Karpas-422 (cell line): ENCODE measurements around the gene PDZD4. TPM values are rescaled to one million over a fixed set of nuclear protein-coding genes. Genes with fewer than 3 reads are reported as not detected.
A peak's percentile ranks its signal among the peaks of the same experiment; 100 is the strongest.

ENCODE experiments used
- DNase-seq: peaks from one replicate; pipeline ENCODE4 v3.0.0-alpha.2; 2015
- H2AFZ ChIP-seq: fragments of 200-600 bp; sonication (generic); 2 replicates; pipeline ENCODE4 v1.6.1; 2014; ENCODE audit warnings: antibody characterized with exemption, low read length, mixed read lengths
- H3K27ac ChIP-seq: fragments of 200-600 bp; sonication (generic); 2 replicates; pipeline ENCODE4 v1.5.1; 2014; ENCODE audit warnings: mild to moderate bottlenecking, low read length, moderate library complexity
- H3K27me3 ChIP-seq: fragments of 200-600 bp; sonication (generic); 2 replicates; pipeline ENCODE4 v1.6.1; 2014; ENCODE audit warnings: low read length, mixed read lengths
- H3K36me3 ChIP-seq: fragments of 200-600 bp; sonication (generic); 2 replicates; pipeline ENCODE4 v1.6.1; 2014; ENCODE audit warnings: low read length, mixed read lengths; ENCODE audit not compliant: insufficient read depth
- H3K4me1 ChIP-seq: fragments of 200-600 bp; sonication (generic); 2 replicates; pipeline ENCODE4 v1.6.1; 2014; ENCODE audit warnings: mild to moderate bottlenecking, low read length, mixed read lengths
- H3K4me2 ChIP-seq: fragments of 200-600 bp; sonication (generic); 2 replicates; pipeline ENCODE4 v1.6.1; 2014; ENCODE audit warnings: low read length, low read depth, mild to moderate bottlenecking; ENCODE audit not compliant: poor library complexity, severe bottlenecking
- H3K4me3 ChIP-seq: fragments of 200-600 bp; sonication (generic); 2 replicates; pipeline ENCODE4 v1.5.1; 2014; ENCODE audit warnings: mild to moderate bottlenecking, antibody characterized with exemption, low read length, mixed read lengths
- H3K79me2 ChIP-seq: fragments of 200-600 bp; sonication (generic); 2 replicates; pipeline ENCODE4 v1.6.1; 2014; ENCODE audit warnings: mild to moderate bottlenecking, low read length, mixed read lengths
- H3K9ac ChIP-seq: fragments of 200-600 bp; sonication (generic); 2 replicates; pipeline ENCODE4 v1.6.0; 2014; ENCODE audit warnings: low read length
- H3K9me2 ChIP-seq: fragments of 200-600 bp; sonication (generic), shearing (Covaris generic); replicated peaks from 2 replicates; pipeline ENCODE4 v1.6.0; 2014; ENCODE audit warnings: mild to moderate bottlenecking, low read length, moderate library complexity; ENCODE audit not compliant: insufficient read depth
- H3K9me3 ChIP-seq: fragments of 300-700, 200-600 bp; sonication (generic); 2 replicates; pipeline ENCODE4 v1.6.1; 2014; ENCODE audit warnings: low read length, mixed read lengths
- H4K20me1 ChIP-seq: fragments of 200-600 bp; sonication (generic); 2 replicates; pipeline ENCODE4 v1.6.1; 2014; ENCODE audit warnings: mild to moderate bottlenecking, antibody characterized with exemption, low read length, low read depth; ENCODE audit not compliant: insufficient read depth
- total RNA-seq: library from RNA; depleted of rRNA; stranded (reverse); fragments of >200 nt; shearing (Covaris generic); gene quantifications from 2 replicates; pipeline ENCODE4 v1.2.3, GENCODE V29; 2014; ENCODE audit warnings: low replicate concordance

Gene PDZD4
- total RNA-seq, 1 experiment from 2014 or later, result not detected

GRCh38 chrX:153875391-153876111, 45.2 kb upstream of the PDZD4 start:
- Histone ChIP-seq H3K9ac (no peak overlapping the region), H4K20me1 (0 out of 2 replicates have a peak, but pooled peaks cover 5% of the 10 kb centered on the region), H3K79me2 (no peaks in the 10 kb centered on the region), H2AFZ (no peak overlapping the region), H3K4me1 (no peaks in the 10 kb centered on the region), H3K36me3 (no peaks in the 10 kb centered on the region), H3K27me3 (no peaks in the 10 kb centered on the region), H3K9me3 (no peaks in the 10 kb centered on the region), H3K4me3 (no peak overlapping the region), H3K4me2 (no peak overlapping the region), H3K27ac (no peak overlapping the region), H3K9me2 (no peaks in the 10 kb centered on the region)
- peak; percentile 75 for DNase-seq

GRCh38 chrX:153874366-153875125, 44.2 kb upstream of the PDZD4 start:
- H3K4me3 ChIP-seq, result no peak overlapping the region
- H3K4me2 ChIP-seq, result no peak overlapping the region
- no peak overlapping the region for H3K9ac ChIP-seq
- no peak overlapping the region for H3K27ac ChIP-seq
- H3K9me3 ChIP-seq, result no peaks in the 10 kb centered on the region
- H3K9me2 ChIP-seq, result no peaks in the 10 kb centered on the region
- no peaks in the 10 kb centered on the region for H3K4me1 ChIP-seq
- H3K79me2 ChIP-seq, result no peaks in the 10 kb centered on the region
- no peak for DNase-seq
- no peaks in the 10 kb centered on the region for H3K36me3 ChIP-seq
- H2AFZ ChIP-seq, result no peak overlapping the region
- 0 out of 2 replicates have a peak, but pooled peaks cover 5% of the 10 kb centered on the region for H4K20me1 ChIP-seq
- no peaks in the 10 kb centered on the region for H3K27me3 ChIP-seq

DNA sequence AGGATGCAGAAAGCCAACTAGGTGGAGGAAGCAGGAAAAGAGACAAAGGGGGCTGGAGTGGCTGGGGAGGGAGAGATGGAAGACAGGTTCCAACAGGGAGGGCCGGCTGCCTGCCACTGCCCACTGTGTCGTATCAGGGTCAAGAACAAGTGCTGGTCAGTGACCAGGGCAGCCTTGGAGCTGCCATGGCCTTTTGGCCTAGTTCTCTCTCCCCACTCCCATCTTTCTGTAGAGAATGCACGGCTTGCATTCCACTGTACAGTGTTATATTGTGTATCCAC, 43.7 kb upstream of the PDZD4 start:
- DNase-seq, result no peak
- Histone ChIP-seq H3K79me2 (no peaks in the 10 kb centered on the region), H3K4me1 (no peaks in the 10 kb centered on the region), H4K20me1 (0 out of 2 replicates have a peak, but pooled peaks cover 5% of the 10 kb centered on the region), H3K27ac (no peak overlapping the region), H3K9ac (no peak overlapping the region), H3K4me2 (no peak overlapping the region), H3K9me3 (no peaks in the 10 kb centered on the region), H3K36me3 (no peaks in the 10 kb centered on the region), H3K27me3 (no peaks in the 10 kb centered on the region), H3K9me2 (no peaks in the 10 kb centered on the region), H3K4me3 (no peak overlapping the region), H2AFZ (no peak overlapping the region)

DNA sequence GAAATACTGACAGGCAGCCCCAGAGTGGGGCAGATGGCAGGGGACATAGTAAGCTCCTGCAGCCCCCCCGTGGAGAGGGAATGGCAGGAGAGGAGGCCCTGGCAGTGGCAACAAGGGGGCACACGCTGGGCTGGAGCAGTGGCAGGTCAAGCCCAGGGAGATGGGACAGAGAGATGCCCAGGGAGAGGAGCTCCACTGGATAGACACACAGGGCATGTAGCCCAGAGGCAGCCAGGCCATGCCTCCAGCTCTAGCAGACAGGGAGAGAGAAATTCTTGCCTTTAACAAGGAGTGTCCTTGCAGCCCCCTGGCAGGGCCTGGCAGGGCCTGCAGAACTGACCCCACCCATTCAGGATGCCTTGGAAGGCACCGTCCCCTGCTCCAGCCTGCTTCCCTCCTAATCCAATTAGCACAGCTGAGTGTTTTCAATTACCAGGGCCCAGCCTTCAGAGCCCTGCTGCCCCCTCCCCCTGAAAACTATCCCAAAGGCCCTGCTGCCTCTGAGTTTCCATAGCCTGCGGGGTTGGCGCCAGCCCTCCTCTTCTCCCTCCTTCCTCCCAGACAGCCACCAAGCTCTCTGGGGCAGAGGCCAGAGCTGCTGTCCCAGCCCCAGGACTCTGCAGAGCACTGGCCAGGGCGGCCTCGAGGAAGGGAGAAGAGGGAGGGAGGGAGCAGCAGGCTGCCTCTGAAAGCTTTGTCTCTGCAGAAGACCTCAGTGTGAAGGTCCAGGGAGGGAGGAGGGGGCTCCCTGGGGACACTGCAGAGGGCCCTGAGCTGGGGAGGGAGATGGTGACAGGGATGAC, 43.1 kb upstream of the PDZD4 start:
- DNase-seq, result no peak
- Histone ChIP-seq H3K79me2 (no peaks in the 10 kb centered on the region), H3K4me1 (no peaks in the 10 kb centered on the region), H2AFZ (no peak overlapping the region), H3K9ac (no peak overlapping the region), H3K4me2 (no peak overlapping the region), H3K9me2 (no peaks in the 10 kb centered on the region), H4K20me1 (0 out of 2 replicates have a peak, but pooled peaks cover 5% of the 10 kb centered on the region), H3K27me3 (no peaks in the 10 kb centered on the region), H3K9me3 (no peaks in the 10 kb centered on the region), H3K27ac (no peak overlapping the region), H3K4me3 (no peak overlapping the region), H3K36me3 (no peaks in the 10 kb centered on the region)

- no peak for DNase-seq
- Histone ChIP-seq H3K4me3 (no peak overlapping the region), H3K4me1 (no peaks in the 10 kb centered on the region), H3K9me3 (no peaks in the 10 kb centered on the region), H3K4me2 (no peak overlapping the region), H3K27ac (no peak overlapping the region), H3K9me2 (no peaks in the 10 kb centered on the region), H3K27me3 (no peaks in the 10 kb centered on the region), H4K20me1 (no peaks in the 10 kb centered on the region), H2AFZ (no peak overlapping the region), H3K36me3 (no peaks in the 10 kb centered on the region), H3K9ac (no peak overlapping the region), H3K79me2 (no peaks in the 10 kb centered on the region)
Observed at GRCh38 chrX:153871946-153872878, 41.9 kb upstream of the PDZD4 start.

GRCh38 chrX:153871451-153871850, 41.1 kb upstream of the PDZD4 start:
- H3K4me1 ChIP-seq, result no peaks in the 10 kb centered on the region
- H3K9me2 ChIP-seq, result no peaks in the 10 kb centered on the region
- no peak for DNase-seq
- H3K4me2 ChIP-seq, result no peak overlapping the region
- H3K4me3 ChIP-seq, result no peak overlapping the region
- H4K20me1 ChIP-seq, result no peaks in the 10 kb centered on the region
- no peaks in the 10 kb centered on the region for H3K27me3 ChIP-seq
- H3K27ac ChIP-seq, result no peak overlapping the region
- H3K79me2 ChIP-seq, result no peaks in the 10 kb centered on the region
- no peak overlapping the region for H2AFZ ChIP-seq
- H3K9ac ChIP-seq, result no peak overlapping the region
- H3K9me3 ChIP-seq, result no peaks in the 10 kb centered on the region
- H3K36me3 ChIP-seq, result no peaks in the 10 kb centered on the region

DNA sequence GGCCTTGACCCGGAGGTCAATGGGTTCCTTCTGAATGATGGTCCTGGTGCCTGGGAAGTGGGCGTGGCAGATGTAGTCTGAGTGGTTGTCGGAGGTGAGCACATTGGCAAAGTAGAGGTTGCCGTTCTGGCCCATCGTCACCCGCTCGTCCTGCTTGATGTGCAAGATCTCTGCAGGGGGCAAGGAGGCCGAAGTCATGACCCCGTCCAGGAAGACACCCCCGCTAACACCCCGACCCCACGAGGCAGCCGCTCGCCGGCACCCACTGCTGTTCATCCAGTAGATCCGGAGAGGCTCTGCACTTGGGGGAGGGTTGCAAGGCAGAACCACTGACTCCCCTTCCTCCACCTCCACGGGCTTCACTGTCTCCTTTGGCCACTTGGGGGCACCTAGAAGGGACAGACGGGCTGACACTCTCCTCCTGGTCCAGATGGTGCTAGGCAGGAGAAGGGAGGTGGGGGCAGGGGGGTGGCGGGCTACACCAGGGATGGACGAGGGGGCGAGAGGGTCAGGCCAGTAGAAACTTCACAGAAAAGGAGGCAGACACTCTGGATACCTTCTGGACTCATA, 40.5 kb upstream of the PDZD4 start:
- no peak overlapping the region for H2AFZ ChIP-seq
- no peak overlapping the region for H3K27ac ChIP-seq
- H3K36me3 ChIP-seq, result no peaks in the 10 kb centered on the region
- H3K4me3 ChIP-seq, result no peak overlapping the region
- no peaks in the 10 kb centered on the region for H3K9me2 ChIP-seq
- no peaks in the 10 kb centered on the region for H3K27me3 ChIP-seq
- no peaks in the 10 kb centered on the region for H3K9me3 ChIP-seq
- H3K9ac ChIP-seq, result no peak overlapping the region
- DNase-seq, result no peak
- H3K79me2 ChIP-seq, result no peaks in the 10 kb centered on the region
- no peaks in the 10 kb centered on the region for H4K20me1 ChIP-seq
- no peaks in the 10 kb centered on the region for H3K4me1 ChIP-seq
- no peak overlapping the region for H3K4me2 ChIP-seq
